ENCODE data around the gene PPM1M. TPM values are rescaled to one million over a fixed set of nuclear protein-coding genes. Genes with fewer than 3 reads are reported as not detected.

PPM1M gene
- total RNA-seq, 1 donor = 20.3 TPM

GRCh38 chr3:52256159-52256558 is 10.6 kb downstream of the PPM1M start:
- H3K4me3 ChIP-seq (ENCODE audit: low read depth, low read length) = no peak overlapping the region
- TF ChIP-seq, protein P1, sequence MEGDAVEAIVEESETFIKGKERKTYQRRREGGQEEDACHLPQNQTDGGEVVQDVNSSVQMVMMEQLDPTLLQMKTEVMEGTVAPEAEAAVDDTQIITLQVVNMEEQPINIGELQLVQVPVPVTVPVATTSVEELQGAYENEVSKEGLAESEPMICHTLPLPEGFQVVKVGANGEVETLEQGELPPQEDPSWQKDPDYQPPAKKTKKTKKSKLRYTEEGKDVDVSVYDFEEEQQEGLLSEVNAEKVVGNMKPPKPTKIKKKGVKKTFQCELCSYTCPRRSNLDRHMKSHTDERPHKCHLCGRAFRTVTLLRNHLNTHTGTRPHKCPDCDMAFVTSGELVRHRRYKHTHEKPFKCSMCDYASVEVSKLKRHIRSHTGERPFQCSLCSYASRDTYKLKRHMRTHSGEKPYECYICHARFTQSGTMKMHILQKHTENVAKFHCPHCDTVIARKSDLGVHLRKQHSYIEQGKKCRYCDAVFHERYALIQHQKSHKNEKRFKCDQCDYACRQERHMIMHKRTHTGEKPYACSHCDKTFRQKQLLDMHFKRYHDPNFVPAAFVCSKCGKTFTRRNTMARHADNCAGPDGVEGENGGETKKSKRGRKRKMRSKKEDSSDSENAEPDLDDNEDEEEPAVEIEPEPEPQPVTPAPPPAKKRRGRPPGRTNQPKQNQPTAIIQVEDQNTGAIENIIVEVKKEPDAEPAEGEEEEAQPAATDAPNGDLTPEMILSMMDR (IDR thresholded peaks at IDR 0.05; ENCODE audit: insufficient read depth, low read depth, low read length) = no peak

GRCh38 chr3:52256622-52257021 is 11.1 kb downstream of the PPM1M start:
- no peak overlapping the region for H3K4me3 ChIP-seq (ENCODE audit: low read depth, low read length)
- DNase-seq (ENCODE audit: low read depth) = no peak
- TF ChIP-seq, protein P1 (IDR thresholded peaks at IDR 0.05; ENCODE audit: insufficient read depth, low read depth, low read length) = no peak

More at GRCh38 chr3:52256159-52256558, 10.6 kb downstream of the PPM1M start:
- DNase-seq (ENCODE audit: low read depth) = no peak

DNA sequence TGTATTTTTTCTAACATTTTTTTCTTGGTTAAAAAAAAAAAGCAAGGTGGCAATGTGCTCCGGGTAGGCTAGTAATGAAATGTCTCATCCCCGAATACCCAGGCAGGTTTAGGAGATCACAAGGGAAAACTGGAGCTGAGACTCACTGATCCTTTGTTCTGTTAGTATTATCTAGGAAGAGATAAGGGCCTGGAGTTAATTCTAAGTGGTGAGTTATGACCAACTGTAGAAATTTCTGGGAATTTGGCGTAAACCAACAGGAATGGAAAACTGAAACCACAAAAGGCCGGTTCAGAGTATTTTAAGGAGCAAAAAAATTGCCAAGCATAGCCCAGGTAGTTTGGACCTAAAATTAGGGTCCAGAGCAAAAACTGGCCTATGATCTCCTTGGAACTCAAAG is 12.4 kb downstream of the PPM1M start:
- TF ChIP-seq, protein P1 (IDR thresholded peaks at IDR 0.05; ENCODE audit: insufficient read depth, low read depth, low read length) = no peak
- no peak overlapping the region for H3K4me3 ChIP-seq (ENCODE audit: low read depth, low read length)
- DNase-seq (ENCODE audit: low read depth) = peak; percentile 50

- TF ChIP-seq, protein P1 (IDR thresholded peaks at IDR 0.05; ENCODE audit: insufficient read depth, low read depth, low read length) = no peak
- no peak for DNase-seq (ENCODE audit: low read depth)
- H3K4me3 ChIP-seq (ENCODE audit: low read depth, low read length) = no peak overlapping the region
These were observed 13.5 kb downstream of the PPM1M start for GRCh38 chr3:52259035-52259434.

- no peak overlapping the region for H3K4me3 ChIP-seq (ENCODE audit: low read depth, low read length)
- no peak for DNase-seq (ENCODE audit: low read depth)
- TF ChIP-seq, protein P1 (IDR thresholded peaks at IDR 0.05; ENCODE audit: insufficient read depth, low read depth, low read length) = no peak
These were observed 13.9 kb downstream of the PPM1M start for GRCh38 chr3:52259448-52259847.

DNA sequence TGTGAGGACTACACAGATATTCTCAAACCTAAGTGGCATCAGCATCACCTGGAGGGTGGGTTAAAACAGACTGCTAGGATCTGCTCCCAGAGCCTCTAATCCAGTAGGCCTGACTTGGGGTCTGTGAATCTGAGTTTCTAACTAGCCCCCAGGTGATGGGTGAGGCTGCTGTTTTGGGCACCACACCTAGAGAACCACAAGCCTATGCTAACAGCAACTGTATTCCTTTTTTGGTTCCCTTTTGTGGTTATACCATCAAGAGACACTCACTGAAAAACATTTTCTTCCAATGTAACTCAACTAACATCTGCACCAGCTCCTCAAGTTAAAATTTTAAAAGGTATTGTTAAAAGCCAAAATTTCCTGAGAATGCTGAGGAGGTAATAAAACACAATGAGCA is 16.9 kb downstream of the PPM1M start:
- TF ChIP-seq, protein P1 (IDR thresholded peaks at IDR 0.05; ENCODE audit: insufficient read depth, low read depth, low read length) = no peak
- no peak overlapping the region for H3K4me3 ChIP-seq (ENCODE audit: low read depth, low read length)
- no peak for DNase-seq (ENCODE audit: low read depth)

- TF ChIP-seq, protein P1 (IDR thresholded peaks at IDR 0.05; ENCODE audit: insufficient read depth, low read depth, low read length) = no peak
- H3K4me3 ChIP-seq (ENCODE audit: low read depth, low read length) = no peak overlapping the region
These were observed 19.8 kb downstream of the PPM1M start for GRCh38 chr3:52265387-52265786.

More at GRCh38 chr3:52265387-52265786, 19.8 kb downstream of the PPM1M start:
- DNase-seq (ENCODE audit: low read depth) = no peak

All from fibroblast of villous mesenchyme (primary cell).